GM12864 (cell line): ENCODE measurements around the gene BHLHA15.

Source experiments
- DNase-seq: peaks from one replicate; pipeline ENCODE4 v3.0.0-alpha.2; 2011; ENCODE audit warnings: low read depth
- H3K4me3 ChIP-seq: 2 replicates; pipeline ENCODE4 v1.5.1; 2011; ENCODE audit warnings: mild to moderate bottlenecking, low read depth, low read length, control low read depth
- TF ChIP-seq, protein P1 (sequence below): IDR thresholded peaks from 2 replicates; pipeline ENCODE4 v1.5.1; 2011; ENCODE audit warnings: low read depth, mild to moderate bottlenecking, moderate library complexity, low read length, control low read depth, inconsistent platforms; ENCODE audit errors: missing control alignments

BHLHA15 gene

DNA sequence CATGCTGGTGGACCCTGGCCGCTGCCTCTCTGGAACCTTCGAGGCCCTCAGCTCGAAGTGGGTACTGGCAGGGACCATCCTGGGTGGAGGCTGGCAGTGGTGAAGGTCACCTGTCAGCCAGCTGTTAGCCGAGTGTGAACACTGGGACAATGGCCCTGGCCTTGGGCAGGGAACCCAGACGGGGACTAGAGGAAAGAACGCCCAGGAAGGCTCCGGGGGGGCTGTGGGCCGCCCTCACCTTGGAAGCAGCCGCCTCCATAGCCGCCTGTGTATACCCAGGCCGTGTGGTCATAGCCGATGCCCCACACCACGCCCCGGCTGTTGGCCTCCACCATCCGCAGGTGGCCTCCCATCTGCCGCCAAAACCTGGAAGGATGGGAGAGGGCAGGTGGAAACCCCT, 17.6 kb downstream of the BHLHA15 start:
- H3K4me3 ChIP-seq, result no peak overlapping the region
- TF ChIP-seq, protein P1, sequence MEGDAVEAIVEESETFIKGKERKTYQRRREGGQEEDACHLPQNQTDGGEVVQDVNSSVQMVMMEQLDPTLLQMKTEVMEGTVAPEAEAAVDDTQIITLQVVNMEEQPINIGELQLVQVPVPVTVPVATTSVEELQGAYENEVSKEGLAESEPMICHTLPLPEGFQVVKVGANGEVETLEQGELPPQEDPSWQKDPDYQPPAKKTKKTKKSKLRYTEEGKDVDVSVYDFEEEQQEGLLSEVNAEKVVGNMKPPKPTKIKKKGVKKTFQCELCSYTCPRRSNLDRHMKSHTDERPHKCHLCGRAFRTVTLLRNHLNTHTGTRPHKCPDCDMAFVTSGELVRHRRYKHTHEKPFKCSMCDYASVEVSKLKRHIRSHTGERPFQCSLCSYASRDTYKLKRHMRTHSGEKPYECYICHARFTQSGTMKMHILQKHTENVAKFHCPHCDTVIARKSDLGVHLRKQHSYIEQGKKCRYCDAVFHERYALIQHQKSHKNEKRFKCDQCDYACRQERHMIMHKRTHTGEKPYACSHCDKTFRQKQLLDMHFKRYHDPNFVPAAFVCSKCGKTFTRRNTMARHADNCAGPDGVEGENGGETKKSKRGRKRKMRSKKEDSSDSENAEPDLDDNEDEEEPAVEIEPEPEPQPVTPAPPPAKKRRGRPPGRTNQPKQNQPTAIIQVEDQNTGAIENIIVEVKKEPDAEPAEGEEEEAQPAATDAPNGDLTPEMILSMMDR, result no peak
- no peak for DNase-seq

DNA sequence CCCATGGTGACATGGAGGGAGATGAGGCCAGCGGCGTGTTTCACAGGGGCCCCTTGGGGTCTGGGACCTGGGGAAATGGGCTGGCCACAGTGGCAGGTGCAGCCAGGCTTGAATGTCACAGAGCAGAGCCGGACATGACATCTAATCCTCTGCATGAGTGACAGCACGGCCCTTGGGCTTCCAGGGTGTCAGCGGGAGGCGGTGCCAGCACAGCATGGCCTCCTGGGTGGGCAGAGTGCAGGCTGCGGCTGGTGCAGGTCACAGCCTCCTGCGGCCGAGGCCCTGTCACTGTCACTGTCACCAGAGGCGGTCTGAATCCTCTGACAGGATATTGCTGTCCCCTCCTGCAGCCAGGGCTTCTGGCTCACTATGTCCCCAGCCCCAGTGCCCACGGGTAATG, 18.2 kb downstream of the BHLHA15 start:
- DNase-seq, result no peak
- no peak overlapping the region for H3K4me3 ChIP-seq
- TF ChIP-seq, protein P1, result no peak

DNA sequence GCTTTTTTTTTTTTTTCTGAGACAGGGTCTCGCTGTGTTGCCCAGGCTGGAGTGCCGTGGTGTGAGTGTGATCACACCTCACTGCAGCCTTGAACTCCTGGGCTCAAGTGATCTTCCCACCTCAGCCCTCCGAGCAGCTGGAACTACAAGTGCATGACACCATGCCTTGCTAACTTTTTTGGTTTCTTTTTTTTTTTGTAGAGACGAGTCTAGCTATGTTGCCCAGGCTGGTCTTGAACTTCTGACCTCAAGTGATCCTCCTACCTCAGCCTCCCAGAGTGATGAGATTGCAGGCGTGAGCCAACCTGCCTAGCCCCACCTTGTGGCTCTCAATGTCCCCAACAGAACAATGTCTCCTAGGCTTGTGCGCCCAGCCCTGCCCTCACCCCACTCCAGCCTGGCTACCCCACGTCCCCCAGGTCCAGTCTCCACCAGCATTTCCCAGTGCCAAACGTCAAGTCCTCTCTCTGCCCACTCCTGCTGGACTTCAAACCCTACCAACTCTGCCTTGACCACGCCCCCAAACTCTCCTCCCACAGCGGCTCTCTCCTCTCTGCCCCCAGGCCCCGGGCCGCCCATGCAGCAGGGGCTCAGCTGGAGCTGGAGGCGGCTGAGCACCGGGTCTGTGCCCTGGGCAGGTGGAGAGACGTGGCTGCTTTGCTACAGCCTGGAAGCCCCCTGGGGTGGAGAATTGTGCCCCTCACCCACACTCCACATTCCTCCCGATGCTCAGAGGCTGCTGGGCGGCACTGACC, 18.9 kb downstream of the BHLHA15 start:
- TF ChIP-seq, protein P1, result no peak
- DNase-seq, result no peak
- no peak overlapping the region for H3K4me3 ChIP-seq

DNA sequence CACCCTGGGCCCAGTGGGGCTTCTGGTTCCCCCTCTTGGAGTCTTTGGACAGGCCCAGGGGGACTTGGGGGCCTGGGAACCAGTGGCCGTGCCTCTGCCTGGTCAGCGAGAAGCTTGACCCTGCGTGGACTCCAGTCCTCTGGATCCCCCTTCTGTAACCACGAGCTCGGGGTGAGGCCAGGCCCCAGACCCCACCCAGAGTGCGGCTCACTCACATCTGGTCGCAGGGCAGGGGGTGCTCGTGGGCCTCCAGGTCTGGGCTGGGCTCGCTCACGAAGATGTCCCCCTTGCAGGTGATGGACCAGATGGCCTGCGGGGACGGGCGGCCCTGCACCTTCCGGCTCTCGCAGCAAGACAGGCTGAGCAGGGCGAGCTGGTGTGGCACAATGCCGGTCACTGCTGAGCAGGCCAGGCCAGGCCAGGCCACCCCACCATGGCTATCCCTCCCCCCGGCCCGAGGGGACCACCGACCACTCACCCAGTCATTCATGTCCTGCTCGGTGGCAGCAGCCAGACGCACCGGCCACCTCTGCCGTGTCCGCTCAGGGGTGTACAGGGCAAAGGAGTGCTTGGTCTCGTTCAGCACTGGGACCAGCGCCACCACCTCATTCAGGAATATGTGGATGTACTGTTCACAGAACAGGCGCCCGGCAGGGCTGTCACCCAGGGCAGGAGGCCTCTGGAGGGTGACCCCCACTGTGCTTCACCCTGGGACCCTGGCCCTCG, 19.7 kb downstream of the BHLHA15 start:
- TF ChIP-seq, protein P1, result no peak
- DNase-seq, result no peak
- H3K4me3 ChIP-seq, result no peak overlapping the region

DNA sequence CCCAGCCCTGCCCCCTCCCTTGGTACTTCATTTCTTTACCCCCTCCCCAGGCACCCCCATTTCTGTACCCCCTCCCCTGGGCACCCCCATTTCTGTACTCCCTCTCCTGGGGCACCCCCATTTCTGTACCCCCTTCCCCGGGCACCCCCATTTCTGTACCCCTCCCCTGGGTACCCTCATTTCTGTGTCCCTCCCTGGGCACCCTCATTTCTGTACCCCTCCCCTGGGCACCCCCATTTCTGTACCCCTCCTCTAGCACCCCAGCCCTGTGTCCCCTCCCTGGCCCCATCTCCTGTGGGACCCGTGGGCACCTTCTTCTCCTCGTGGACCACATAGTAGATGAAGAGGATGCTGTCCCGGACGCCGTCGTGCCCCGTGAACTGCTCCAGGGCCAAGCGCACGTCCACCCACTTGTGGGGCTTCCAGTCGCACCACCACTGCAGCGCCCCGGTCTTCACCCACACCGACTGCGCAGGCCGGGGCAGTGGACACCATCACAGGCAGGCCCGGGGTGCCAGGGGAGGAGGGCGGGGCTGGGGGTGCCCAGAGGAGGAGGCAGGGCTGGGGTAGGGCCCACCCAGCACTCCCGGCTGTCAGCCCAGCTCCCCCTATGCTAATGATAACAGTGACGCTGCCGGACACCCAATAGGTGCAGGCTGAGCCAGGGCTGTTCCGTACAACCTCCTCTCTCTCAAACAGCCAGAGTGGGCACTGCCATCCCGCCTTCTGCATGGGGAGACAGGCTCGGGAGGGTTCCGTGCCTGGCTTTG, 20.4 kb downstream of the BHLHA15 start:
- no peak for DNase-seq
- no peak overlapping the region for H3K4me3 ChIP-seq
- TF ChIP-seq, protein P1, result no peak

DNA sequence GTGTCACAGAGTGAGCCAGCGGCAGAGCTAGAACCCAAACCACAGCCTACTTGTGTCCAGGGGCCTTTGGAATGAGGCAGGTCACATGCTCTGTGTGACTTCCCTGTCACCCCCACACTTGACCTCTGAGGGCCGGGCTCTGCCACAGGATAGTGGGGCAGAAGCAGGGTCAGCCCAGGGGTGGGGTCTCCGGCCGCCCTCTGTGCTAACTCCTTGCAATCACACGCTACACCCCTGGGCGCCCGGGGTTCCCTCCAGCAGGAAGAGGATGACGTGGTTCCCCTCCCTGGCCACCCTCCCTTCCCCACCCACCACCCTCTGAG, 21.0 kb downstream of the BHLHA15 start:
- TF ChIP-seq, protein P1, result no peak
- no peak overlapping the region for H3K4me3 ChIP-seq
- no peak for DNase-seq
